Type B pancreatic cell (in vitro differentiated cells): ENCODE measurements around the gene SYN1. TPM values are rescaled to one million over a fixed set of nuclear protein-coding genes. Genes with fewer than 3 reads are reported as not detected.

Experiments
- DNase-seq: peaks from one replicate; pipeline ENCODE4 v3.0.0; 2021; ENCODE audit warnings: mixed read lengths; ENCODE audit not compliant: unreplicated experiment; ENCODE audit errors: extremely low spot score
- H3K27ac Mint-ChIP-seq: 2 replicates; pipeline ENCODE4 v1.8.0; 2021; ENCODE audit warnings: mild to moderate bottlenecking, mixed read lengths
- H3K27me3 Mint-ChIP-seq: 2 replicates; pipeline ENCODE4 v1.8.0; 2021; ENCODE audit warnings: mixed read lengths
- H3K36me3 Mint-ChIP-seq: 2 replicates; pipeline ENCODE4 v1.8.0; 2021; ENCODE audit warnings: mixed read lengths
- H3K4me1 Mint-ChIP-seq: one replicate; pipeline ENCODE4 v1.8.0; 2021; ENCODE audit warnings: mixed read lengths; ENCODE audit not compliant: unreplicated experiment
- H3K4me3 Mint-ChIP-seq: 2 replicates; pipeline ENCODE4 v1.8.0; 2021; ENCODE audit warnings: mild to moderate bottlenecking, mixed read lengths
- H3K9me3 Mint-ChIP-seq: 2 replicates; pipeline ENCODE4 v1.8.0; 2021; ENCODE audit warnings: mixed read lengths
- total RNA-seq: library from RNA; stranded (reverse); gene quantifications from 2 replicates; pipeline ENCODE4 v1.2.1, GENCODE V29; 2021; ENCODE audit warnings: low replicate concordance
- TF ChIP-seq, protein P1 (sequence below): fragments of 200-600 bp; sonication (generic); conservative IDR thresholded peaks from 2 replicates; pipeline ENCODE4 v1.5.0; 2021; ENCODE audit warnings: antibody characterized with exemption, mild to moderate bottlenecking

The SYN1 gene
- total RNA-seq, 1 donor from 2014 or later, result 4.2 TPM

DNA sequence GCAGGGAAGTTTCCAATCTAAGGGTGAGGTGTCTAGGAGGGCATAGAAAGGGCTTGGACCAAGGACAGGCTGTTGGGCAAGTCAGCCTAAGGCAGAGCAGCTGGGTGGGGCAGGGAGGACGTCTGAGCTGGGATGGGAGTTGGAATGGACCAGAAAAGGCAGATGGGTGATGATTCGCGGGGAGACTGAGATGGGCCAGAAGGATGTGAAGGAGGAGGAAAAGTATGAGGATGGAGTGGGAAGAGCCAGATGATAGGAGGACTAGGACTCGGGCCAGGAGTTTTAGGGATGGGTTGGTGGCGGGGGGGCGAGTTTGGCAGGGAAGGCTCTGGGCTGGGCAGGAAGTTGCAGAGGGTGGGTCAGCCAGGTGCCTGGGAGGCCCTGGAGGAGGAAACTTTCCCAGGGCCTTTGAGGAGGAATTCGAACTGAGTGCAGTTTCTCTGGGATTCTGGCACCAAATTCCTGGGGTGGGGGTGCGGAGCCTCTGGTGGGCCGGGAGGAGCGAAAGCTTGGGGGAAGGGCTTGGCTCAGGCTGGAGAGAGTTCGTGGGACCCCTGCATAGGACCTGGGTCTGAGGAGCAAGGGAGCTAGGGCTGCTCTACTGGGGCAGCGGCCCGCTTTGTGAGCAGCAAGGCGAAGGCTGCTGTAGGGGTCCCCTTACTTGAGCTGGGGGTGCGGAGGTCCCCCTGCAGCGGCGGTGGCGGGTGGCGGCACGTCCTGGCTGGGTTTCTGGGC is 46.1 kb downstream of the SYN1 start:
- peaks cover 4% of the 10 kb centered on the region for H3K27me3 Mint-ChIP-seq
- H3K36me3 Mint-ChIP-seq, result peaks cover 19% of the 10 kb centered on the region
- H3K9me3 Mint-ChIP-seq, result no peaks in the 10 kb centered on the region
- peak overlapping the region; percentile 74 for H3K4me3 Mint-ChIP-seq
- peak overlapping the region; percentile 62 for H3K27ac Mint-ChIP-seq
- TF ChIP-seq, protein P1, sequence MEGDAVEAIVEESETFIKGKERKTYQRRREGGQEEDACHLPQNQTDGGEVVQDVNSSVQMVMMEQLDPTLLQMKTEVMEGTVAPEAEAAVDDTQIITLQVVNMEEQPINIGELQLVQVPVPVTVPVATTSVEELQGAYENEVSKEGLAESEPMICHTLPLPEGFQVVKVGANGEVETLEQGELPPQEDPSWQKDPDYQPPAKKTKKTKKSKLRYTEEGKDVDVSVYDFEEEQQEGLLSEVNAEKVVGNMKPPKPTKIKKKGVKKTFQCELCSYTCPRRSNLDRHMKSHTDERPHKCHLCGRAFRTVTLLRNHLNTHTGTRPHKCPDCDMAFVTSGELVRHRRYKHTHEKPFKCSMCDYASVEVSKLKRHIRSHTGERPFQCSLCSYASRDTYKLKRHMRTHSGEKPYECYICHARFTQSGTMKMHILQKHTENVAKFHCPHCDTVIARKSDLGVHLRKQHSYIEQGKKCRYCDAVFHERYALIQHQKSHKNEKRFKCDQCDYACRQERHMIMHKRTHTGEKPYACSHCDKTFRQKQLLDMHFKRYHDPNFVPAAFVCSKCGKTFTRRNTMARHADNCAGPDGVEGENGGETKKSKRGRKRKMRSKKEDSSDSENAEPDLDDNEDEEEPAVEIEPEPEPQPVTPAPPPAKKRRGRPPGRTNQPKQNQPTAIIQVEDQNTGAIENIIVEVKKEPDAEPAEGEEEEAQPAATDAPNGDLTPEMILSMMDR, result no peak
- peaks cover 13% of the 10 kb centered on the region for H3K4me1 Mint-ChIP-seq
- no peak for DNase-seq

DNA sequence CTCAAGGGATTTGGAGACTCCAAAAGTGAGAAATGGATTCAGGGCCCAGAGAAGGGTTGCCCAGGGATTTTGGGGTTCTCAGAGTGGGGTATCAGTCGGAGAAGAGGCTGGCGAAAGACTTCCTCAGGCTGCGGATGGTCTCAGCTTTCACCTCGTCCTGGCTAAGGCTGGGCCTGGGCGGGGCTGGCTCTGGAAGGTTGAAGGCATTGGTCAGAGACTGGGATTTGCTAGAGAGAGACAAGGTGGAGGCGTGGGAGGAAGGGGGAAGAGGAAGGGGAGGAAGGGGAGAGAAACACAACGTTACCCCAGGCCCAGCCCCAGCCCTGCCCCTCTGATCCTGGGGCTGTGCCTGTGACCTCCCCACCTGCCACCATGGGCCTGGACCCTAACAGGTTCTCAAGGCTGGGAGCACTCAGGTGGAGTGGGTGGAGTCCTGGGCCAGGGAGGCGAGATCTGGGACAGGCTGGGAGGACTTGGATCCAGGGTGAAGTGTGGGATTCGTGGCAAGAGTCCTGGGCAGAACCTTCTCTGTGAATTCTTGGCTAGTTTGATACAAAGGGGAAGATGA is 46.8 kb downstream of the SYN1 start:
- TF ChIP-seq, protein P1, result no peak
- Mint-ChIP-seq H3K36me3 (peaks cover 15% of the 10 kb centered on the region), H3K4me3 (peak overlapping the region; percentile 74), H3K27ac (peak overlapping the region; percentile 62), H3K4me1 (peaks cover 7% of the 10 kb centered on the region), H3K27me3 (no peaks in the 10 kb centered on the region), H3K9me3 (no peaks in the 10 kb centered on the region)
- no peak for DNase-seq

DNA sequence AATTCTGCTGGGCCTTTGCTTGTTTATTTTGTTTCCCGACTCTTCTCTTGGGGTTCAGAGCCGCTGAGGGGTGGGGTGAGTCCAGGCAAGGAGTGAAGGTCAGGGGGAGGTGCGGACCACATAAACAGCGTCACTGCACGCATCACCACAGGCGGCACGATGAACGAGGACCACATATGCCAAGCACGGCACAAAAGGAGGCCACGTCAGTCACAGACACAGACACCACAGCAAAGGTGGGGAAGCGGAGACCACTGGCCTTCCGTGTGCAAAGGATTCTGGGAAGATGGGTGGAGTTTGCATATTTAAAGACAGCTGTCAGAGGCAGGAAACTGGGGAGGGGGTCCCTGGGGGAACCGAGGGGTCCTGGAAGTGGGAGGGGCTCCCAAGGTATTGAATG is 47.8 kb downstream of the SYN1 start:
- TF ChIP-seq, protein P1, result no peak
- Mint-ChIP-seq H3K27me3 (no peaks in the 10 kb centered on the region), H3K27ac (no peak overlapping the region), H3K4me1 (peaks cover 7% of the 10 kb centered on the region), H3K36me3 (peaks cover 15% of the 10 kb centered on the region), H3K9me3 (no peaks in the 10 kb centered on the region), H3K4me3 (no peak overlapping the region)
- no peak for DNase-seq

GRCh38 chrX:47571215-47571614 is 48.4 kb downstream of the SYN1 start:
- peaks cover 7% of the 10 kb centered on the region for H3K4me1 Mint-ChIP-seq
- no peaks in the 10 kb centered on the region for H3K27me3 Mint-ChIP-seq
- H3K9me3 Mint-ChIP-seq, result no peaks in the 10 kb centered on the region
- no peak overlapping the region for H3K4me3 Mint-ChIP-seq
- H3K36me3 Mint-ChIP-seq, result peaks cover 15% of the 10 kb centered on the region
- H3K27ac Mint-ChIP-seq, result no peak overlapping the region
- no peak for DNase-seq
- TF ChIP-seq, protein P1, result no peak

DNA sequence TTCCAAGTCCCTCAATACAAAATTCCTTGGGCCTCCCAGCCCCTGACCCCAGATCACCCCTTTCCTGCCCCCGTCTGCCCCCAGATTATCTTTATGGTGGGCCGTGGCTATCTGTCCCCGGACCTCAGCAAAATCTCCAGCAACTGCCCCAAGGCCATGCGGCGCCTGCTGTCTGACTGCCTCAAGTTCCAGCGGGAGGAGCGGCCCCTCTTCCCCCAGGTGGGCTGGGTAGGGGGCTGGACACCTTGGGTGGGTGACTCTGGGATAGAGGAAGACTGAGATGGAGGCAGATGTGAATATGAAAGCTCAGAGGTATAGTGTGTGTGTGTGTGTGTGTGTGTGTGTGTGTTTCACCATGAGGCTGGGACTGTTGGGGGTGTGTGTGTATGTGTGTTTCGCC is 48.9 kb downstream of the SYN1 start:
- Mint-ChIP-seq H3K36me3 (peaks cover 15% of the 10 kb centered on the region), H3K4me3 (no peak overlapping the region), H3K27me3 (no peaks in the 10 kb centered on the region), H3K27ac (no peak overlapping the region), H3K9me3 (no peaks in the 10 kb centered on the region), H3K4me1 (peaks cover 7% of the 10 kb centered on the region)
- TF ChIP-seq, protein P1, result no peak
- no peak for DNase-seq
